B cell (primary cell): ENCODE measurements around the gene CSRP2. TPM values are rescaled to one million over a fixed set of nuclear protein-coding genes. Genes with fewer than 3 reads are reported as not detected.

Experiments
- ATAC-seq: fragments of 200-7000 bp; cut with Tn5 transposase; one replicate; pipeline ENCODE4 v1.10.0; 2021; ENCODE audit warnings: low read depth, mild to moderate bottlenecking, moderate number of reproducible peaks, moderate library complexity
- CTCF ChIA-PET: fragments of 350-600 bp; sonication (Branson Sonifier 250); formaldehyde crosslinking; loops from one replicate; lab custom pipeline; 2021; ENCODE audit warnings: antibody characterized with exemption, inconsistent platforms; lab: Charles Lee
- POLR2A ChIA-PET: fragments of 350-600 bp; sonication (Branson Sonifier 250); formaldehyde crosslinking; loops from one replicate; lab custom pipeline; 2021; ENCODE audit warnings: antibody characterized with exemption; lab: Charles Lee
- DNase-seq: peaks from one replicate; pipeline ENCODE4 v3.0.0; 2013
- H2AFZ ChIP-seq: 2 replicates; pipeline ENCODE4 v1.6.1; 2012; ENCODE audit warnings: mild to moderate bottlenecking, low read depth, low read length; ENCODE audit not compliant: insufficient read depth, poor library complexity, severe bottlenecking
- H3K27ac ChIP-seq, 2 donors: 1 replicate in 1 of 2; 2 replicates in 1 of 2; pipeline ENCODE4 v1.5.1; 2012 to 2013; ENCODE audit warnings: low read length in 2 of 2, mild to moderate bottlenecking in 2 of 2, moderate library complexity in 1 of 2
- H3K27me3 ChIP-seq, 4 experiments: fragments of 200-600 bp in 1 of 4; sonication (generic) in 1 of 4; replicated peaks in 1 of 4; 1 replicate in 2 of 4; 2 replicates in 2 of 4; pipeline versions ENCODE4 v1.6.1 to v1.7.0; 2013 to 2016; ENCODE audit warnings: low read length in 3 of 4, mild to moderate bottlenecking in 2 of 4, mixed read lengths in 1 of 4, moderate library complexity in 1 of 4; ENCODE audit not compliant: insufficient read depth in 4 of 4, control insufficient read depth in 3 of 4; ENCODE audit errors: control extremely low read depth in 1 of 4
- H3K36me3 ChIP-seq, 2 experiments: replicated peaks in 1 of 2; 1 replicate in 1 of 2; 2 replicates in 1 of 2; pipeline versions ENCODE4 v1.6.1 to v1.7.1; 2013; ENCODE audit warnings: low read length in 1 of 2; ENCODE audit not compliant: insufficient read depth in 2 of 2, control insufficient read depth in 1 of 2; ENCODE audit errors: control extremely low read depth in 1 of 2, extremely low read depth in 1 of 2
- H3K4me1 ChIP-seq, 2 donors: fragments of 200-600 bp in 1 of 2; sonication (generic) in 1 of 2; 1 replicate in 1 of 2; 2 replicates in 1 of 2; pipeline versions ENCODE4 v1.5.1 to v1.6.1; 2013 to 2017; ENCODE audit warnings: low read length in 2 of 2; ENCODE audit not compliant: control insufficient read depth in 2 of 2, insufficient read depth in 2 of 2
- H3K4me2 ChIP-seq: replicated peaks from 2 replicates; pipeline ENCODE3; 2012; ENCODE audit warnings: mild to moderate bottlenecking, low read depth, low read length; ENCODE audit not compliant: poor library complexity, severe bottlenecking
- H3K4me3 ChIP-seq, 5 experiments: fragments of 200-600 bp in 1 of 5; sonication (generic) in 1 of 5; 1 replicate in 3 of 5; 2 replicates in 2 of 5; pipeline versions ENCODE4 v1.5.1 to v1.7.0; 2011 to 2016; ENCODE audit warnings: low read length in 4 of 5, mild to moderate bottlenecking in 4 of 5, low read depth in 2 of 5, control low read depth in 1 of 5, moderate library complexity in 1 of 5; ENCODE audit not compliant: insufficient read depth in 1 of 5; ENCODE audit errors: control extremely low read depth in 1 of 5, extremely low read depth in 1 of 5
- H3K79me2 ChIP-seq: fragments of 200-600 bp; sonication (generic); one replicate; pipeline ENCODE4 v1.6.0; 2016; ENCODE audit warnings: low read length; ENCODE audit not compliant: control insufficient read depth, insufficient read depth
- H3K9ac ChIP-seq: fragments of 200-600 bp; sonication (generic); 2 replicates; pipeline ENCODE4 v1.6.1; 2017; ENCODE audit warnings: mild to moderate bottlenecking, low read length, moderate library complexity
- H3K9me3 ChIP-seq, 3 donors: one replicate each; pipeline versions ENCODE4 v1.6.1 to v1.7.1; 2013; ENCODE audit warnings: low read length in 2 of 3; ENCODE audit not compliant: control insufficient read depth in 2 of 3, insufficient read depth in 1 of 3; ENCODE audit errors: control extremely low read depth in 1 of 3
- H4K20me1 ChIP-seq: 2 replicates; pipeline ENCODE4 v1.6.0; 2012; ENCODE audit warnings: mild to moderate bottlenecking, low read length; ENCODE audit not compliant: insufficient read depth, control insufficient read depth, poor library complexity, severe bottlenecking
- H3K27ac Mint-ChIP-seq: one replicate; pipeline ENCODE4 v1.8.0; 2021; ENCODE audit warnings: mixed read lengths
- H3K27me3 Mint-ChIP-seq: one replicate; pipeline ENCODE4 v1.8.0; 2021; ENCODE audit warnings: mixed read lengths
- H3K4me1 Mint-ChIP-seq: one replicate; pipeline ENCODE4 v1.8.0; 2021; ENCODE audit warnings: mixed read lengths
- H3K4me3 Mint-ChIP-seq: one replicate; pipeline ENCODE4 v1.8.0; 2021; ENCODE audit warnings: mixed read lengths
- H3K9me3 Mint-ChIP-seq: one replicate; pipeline ENCODE4 v1.8.0; 2022; ENCODE audit warnings: mixed read lengths; ENCODE audit not compliant: insufficient read depth
- CTCF ChIP-seq: fragments of 200-600 bp; IDR thresholded peaks from one replicate; pipeline ENCODE4 v1.8.0; 2022; ENCODE audit warnings: antibody characterized with exemption, mild to moderate bottlenecking
- EZH2 ChIP-seq: IDR thresholded peaks from 2 replicates; pipeline ENCODE4 v1.6.1; 2012; ENCODE audit warnings: borderline replicate concordance, low read depth, mild to moderate bottlenecking, moderate library complexity, low read length; ENCODE audit not compliant: insufficient read depth, poor library complexity, severe bottlenecking
- WGBS: methylation state at CpG from one replicate; pipeline ENCODE4 v1.1.5; 2013; ENCODE audit warnings: missing lambda C conversion rate; ENCODE audit not compliant: insufficient coverage; 5-methylcytosine and 5-hydroxymethylcytosine counted together
- intact Hi-C: fragments of 100-400 bp; cut with micrococcal nuclease; formaldehyde crosslinking; loops from one replicate; pipeline ENCODE4 v1.10.0; 2022
- polyA minus RNA-seq: library from RNA; depleted of rRNA, polyadenylated mRNA; stranded (reverse); fragments of >200 nt; gene quantifications from 2 replicates; pipeline ENCODE4 v1.2.3, GENCODE V29; 2012
- polyA plus RNA-seq: library from polyadenylated mRNA; depleted of rRNA; stranded (reverse); fragments of >200 nt; gene quantifications from 2 replicates; pipeline ENCODE4 v1.2.3, GENCODE V29; 2012
- total RNA-seq, 2 donors: library from RNA; stranded (reverse); fragments of 120-200 nt in 1 of 2; gene quantifications; 1 replicate in 1 of 2; 2 replicates in 1 of 2; pipeline versions ENCODE4 v1.2.3 to v1.2.4, GENCODE V29; 2013 to 2022

Gene CSRP2
- total RNA-seq = 0.44 TPM in 1 of 2 replicates, not detected in the other
- 0.82 TPM for total RNA-seq (2013)
- 0.14 TPM in 1 of 2 replicates, not detected in the other for polyA plus RNA-seq
- not detected in 2 replicates for polyA minus RNA-seq

- H3K79me2 ChIP-seq = no peaks in the 10 kb centered on the region
- peaks cover 0 to 8% (median 0%) of the 10 kb centered on the region in 3 donors for H3K9me3 ChIP-seq
- peak within 1 kb of the TSS in 1 of 2 donors; percentile 26 for H3K27ac ChIP-seq
- H3K27me3 ChIP-seq = peaks cover 0 to 31% (median 22%) of the 10 kb centered on the region in 4 experiments
- WGBS = 1% methylated on average over 65 of the region's 71 CpGs
- H3K36me3 ChIP-seq = no peaks in the 10 kb centered on the region
- intact Hi-C loops = loop anchor here (10.0 kb wide), 1 partner anchor 794 kb away; the partner anchor contains the start of gene NAP1L1
- H4K20me1 ChIP-seq = no peaks in the 10 kb centered on the region
- no peak for TF ChIP-seq EZH2
- no peak for TF ChIP-seq CTCF
- H3K4me3 ChIP-seq = peak within 1 kb of the TSS; percentile 11 to 77 (median 59)
- H3K9ac ChIP-seq = peak within 1 kb of the TSS; percentile 71
- ChIA-PET CTCF (no interaction called here), POLR2A (no interaction called here)
- peaks cover 13 to 15% of the 10 kb centered on the region in 2 donors for H3K4me1 ChIP-seq
- no peaks in the 10 kb centered on the region for H3K9me3 Mint-ChIP-seq
- peaks cover 68% of the 10 kb centered on the region for H3K27me3 Mint-ChIP-seq
- H3K4me3 Mint-ChIP-seq = peak within 1 kb of the TSS; percentile 92
- peaks cover 14% of the 10 kb centered on the region for H3K4me1 Mint-ChIP-seq
- no peak within 1 kb of the TSS for H3K27ac Mint-ChIP-seq
- ATAC-seq = peak; percentile 83
- DNase-seq = peak; percentile 68
- H3K4me2 ChIP-seq = peak within 1 kb of the TSS; percentile 82
- H2AFZ ChIP-seq = peak within 1 kb of the TSS; percentile 77
These were observed at the start of gene CSRP2 for GRCh38 chr12:76878899-76879709. Gene CSRP2, minus strand, starts transcription at chr12:76879019. Its CDS starts 12,759 bp downstream, at chr12:76866260.
